OCI-LY1 (cell line): Measurements from ENCODE around the gene S100G.
"Not testable (repeated sequence)": the region's sequence is repeated elsewhere in the genome, so short reads cannot be mapped to it uniquely, and the experiment has no call there.

Experiments
- H2AFZ ChIP-seq: fragments of 200-600 bp; sonication (generic), shearing (Covaris generic); 2 replicates; pipeline ENCODE4 v1.6.0; 2014; ENCODE audit warnings: antibody characterized with exemption, mild to moderate bottlenecking, low read length
- H3F3A ChIP-seq: fragments of 200-600 bp; sonication (generic), shearing (Covaris generic); 2 replicates; pipeline ENCODE4 v1.6.0; 2014; ENCODE audit warnings: mild to moderate bottlenecking, antibody characterized with exemption, low read length, moderate library complexity; ENCODE audit not compliant: insufficient read depth
- H3K27ac ChIP-seq: fragments of 200-600 bp; sonication (generic); 2 replicates; pipeline ENCODE4 v1.5.1; 2014; ENCODE audit warnings: low read length, mixed run types, mild to moderate bottlenecking, low read depth; ENCODE audit not compliant: poor library complexity, severe bottlenecking
- H3K27me3 ChIP-seq: fragments of 200-600 bp; sonication (generic); 2 replicates; pipeline ENCODE4 v1.6.0; 2014; ENCODE audit warnings: antibody characterized with exemption, mild to moderate bottlenecking, low read length, moderate library complexity; ENCODE audit not compliant: insufficient read depth
- H3K36me3 ChIP-seq: fragments of 200-600 bp; sonication (generic); 2 replicates; pipeline ENCODE4 v1.6.1; 2014; ENCODE audit warnings: mild to moderate bottlenecking, antibody characterized with exemption, low read length, moderate library complexity, mixed read lengths; ENCODE audit not compliant: insufficient read depth
- H3K4me1 ChIP-seq: fragments of 200-600 bp; sonication (generic); 2 replicates; pipeline ENCODE4 v1.5.1; 2014; ENCODE audit warnings: mild to moderate bottlenecking, low read length, moderate library complexity; ENCODE audit not compliant: insufficient read depth, severe bottlenecking
- H3K4me2 ChIP-seq: fragments of 200-600 bp; sonication (generic), shearing (Covaris generic); 2 replicates; pipeline ENCODE4 v1.6.1; 2014; ENCODE audit warnings: low read length
- H3K4me3 ChIP-seq: fragments of 200-600 bp; sonication (generic); 2 replicates; pipeline ENCODE4 v1.5.1; 2014; ENCODE audit warnings: low read length, low read depth, mild to moderate bottlenecking, mixed read lengths; ENCODE audit not compliant: poor library complexity, severe bottlenecking
- H3K79me2 ChIP-seq: fragments of 200-600 bp; shearing (Covaris generic); 2 replicates; pipeline ENCODE4 v1.6.1; 2016; ENCODE audit warnings: mixed run types, low read length, mixed read lengths; ENCODE audit not compliant: insufficient read depth
- H3K9ac ChIP-seq: fragments of 200-600 bp; sonication (generic), shearing (Covaris generic); 2 replicates; pipeline ENCODE4 v1.6.1; 2014; ENCODE audit warnings: mild to moderate bottlenecking, low read length, mixed read lengths
- H3K9me2 ChIP-seq: fragments of 200-600 bp; sonication (generic), shearing (Covaris generic); 2 replicates; pipeline ENCODE4 v1.6.1; 2014; ENCODE audit warnings: low read depth, mild to moderate bottlenecking, low read length, mixed read lengths
- H3K9me3 ChIP-seq: fragments of 200-600 bp; shearing (Covaris generic); 2 replicates; pipeline ENCODE4 v1.6.1; 2014; ENCODE audit warnings: low read length, mixed read lengths
- H4K20me1 ChIP-seq: fragments of 200-600 bp; sonication (generic), shearing (Covaris generic); 2 replicates; pipeline ENCODE4 v1.6.0; 2016; ENCODE audit warnings: mild to moderate bottlenecking, low read length; ENCODE audit not compliant: insufficient read depth
- CTCF ChIP-seq: fragments of 200-600 bp; sonication (generic), shearing (Covaris generic); IDR thresholded peaks from 2 replicates; pipeline ENCODE4 v1.5.1; 2017; ENCODE audit warnings: mild to moderate bottlenecking, antibody characterized with exemption, low read length, moderate library complexity, mixed read lengths
- EZH2 ChIP-seq: fragments of 200-600 bp; sonication (generic), shearing (Covaris generic); IDR thresholded peaks from 2 replicates; pipeline ENCODE4 v1.8.0; 2017; ENCODE audit warnings: borderline replicate concordance, mixed run types, mild to moderate bottlenecking, antibody characterized with exemption, low read length, moderate library complexity, mixed read lengths

Gene S100G

GRCh38 chrX:16604337-16604736 is 45.6 kb upstream of the S100G start:
- TF ChIP-seq CTCF (no peak), EZH2 (no peak)
- Histone ChIP-seq H2AFZ (no peak overlapping the region), H3K79me2 (no peaks in the 10 kb centered on the region), H3K27ac (peak overlapping the region; percentile 27), H4K20me1 (no peaks in the 10 kb centered on the region), H3K4me1 (peaks cover 17% of the 10 kb centered on the region), H3K4me2 (no peak overlapping the region), H3K9me3 (no peaks in the 10 kb centered on the region), H3K36me3 (peaks cover 39% of the 10 kb centered on the region), H3K27me3 (no peaks in the 10 kb centered on the region), H3K9ac (no peak overlapping the region), H3F3A (no peaks in the 10 kb centered on the region), H3K9me2 (no peaks in the 10 kb centered on the region), H3K4me3 (no peak overlapping the region)

- TF ChIP-seq EZH2 (no peak), CTCF (no peak)
These were observed 43.7 kb upstream of the S100G start for GRCh38 chrX:16606142-16606720.

GRCh38 chrX:16610121-16610621 is 39.8 kb upstream of the S100G start:
- Histone ChIP-seq H3K27me3 (no peaks in the 10 kb centered on the region), H4K20me1 (no peaks in the 10 kb centered on the region), H3K27ac (no peak overlapping the region), H3K9me2 (no peaks in the 10 kb centered on the region), H3F3A (no peaks in the 10 kb centered on the region), H3K9ac (no peak overlapping the region), H3K79me2 (no peaks in the 10 kb centered on the region), H3K36me3 (peaks cover 54% of the 10 kb centered on the region), H3K9me3 (no peaks in the 10 kb centered on the region), H3K4me3 (no peak overlapping the region), H2AFZ (no peak overlapping the region), H3K4me2 (no peak overlapping the region), H3K4me1 (peaks cover under 1% of the 10 kb centered on the region)
- no peak for TF ChIP-seq CTCF
- TF ChIP-seq EZH2: no peak

More at GRCh38 chrX:16606142-16606720, 43.7 kb upstream of the S100G start:
- Histone ChIP-seq H2AFZ (no peak overlapping the region), H3K4me2 (no peak overlapping the region), H3K9me2 (no peaks in the 10 kb centered on the region), H3K27ac (no peak overlapping the region), H3K9me3 (no peaks in the 10 kb centered on the region), H3K79me2 (no peaks in the 10 kb centered on the region), H3K27me3 (no peaks in the 10 kb centered on the region), H3K9ac (no peak overlapping the region), H3K36me3 (peaks cover 40% of the 10 kb centered on the region), H3K4me1 (peaks cover 17% of the 10 kb centered on the region), H3F3A (no peaks in the 10 kb centered on the region), H3K4me3 (no peak overlapping the region), H4K20me1 (no peaks in the 10 kb centered on the region)

GRCh38 chrX:16610654-16611053 is 39.3 kb upstream of the S100G start:
- not testable (repeated sequence) for H3F3A ChIP-seq, H3K4me3 ChIP-seq, H3K9me2 ChIP-seq, H3K9me3 ChIP-seq, H2AFZ ChIP-seq, H3K9ac ChIP-seq, H4K20me1 ChIP-seq, H3K4me2 ChIP-seq, H3K79me2 ChIP-seq, H3K27ac ChIP-seq, H3K27me3 ChIP-seq, H3K4me1 ChIP-seq
- peaks cover 59% of the 10 kb centered on the region for H3K36me3 ChIP-seq
